ENCODE measurements around the gene SECTM1. TPM values are rescaled to one million over a fixed set of nuclear protein-coding genes. Genes with fewer than 3 reads are reported as not detected.

SECTM1 gene
- total RNA-seq, 1 donor from 2014 or later, result 3.7 TPM

- Mint-ChIP-seq H3K4me1 (ENCODE audit: low read depth) (peaks cover 15% of the 10 kb centered on the region), H3K9me3 (no peaks in the 10 kb centered on the region), H3K4me3 (ENCODE audit: low read depth) (no peak overlapping the region), H3K27ac (no peak overlapping the region), H3K36me3 (ENCODE audit: low read depth) (peaks cover 33% of the 10 kb centered on the region), H3K27me3 (ENCODE audit: low read depth) (no peaks in the 10 kb centered on the region)
- intact Hi-C loops (cut with micrococcal nuclease), result loop anchor here (1.0 kb wide), 1 partner anchor 15 kb away; no protein-coding TSS in a partner anchor
- peak; percentile 31 for DNase-seq (ENCODE audit: low spot score)
These were observed 16.7 kb downstream of the SECTM1 start for GRCh38 chr17:82316651-82317393.

- Mint-ChIP-seq H3K27me3 (ENCODE audit: low read depth) (no peaks in the 10 kb centered on the region), H3K27ac (peak overlapping the region; percentile 80), H3K36me3 (ENCODE audit: low read depth) (peaks cover 29% of the 10 kb centered on the region), H3K9me3 (no peaks in the 10 kb centered on the region), H3K4me3 (ENCODE audit: low read depth) (no peak overlapping the region), H3K4me1 (ENCODE audit: low read depth) (peaks cover 12% of the 10 kb centered on the region)
- intact Hi-C loops (cut with micrococcal nuclease), result no loop called here
- DNase-seq (ENCODE audit: low spot score), result no peak
These were observed 17.7 kb downstream of the SECTM1 start for GRCh38 chr17:82315703-82316358.

GRCh38 chr17:82314727-82315605 is 18.6 kb downstream of the SECTM1 start:
- Mint-ChIP-seq H3K4me1 (ENCODE audit: low read depth) (peaks cover 8% of the 10 kb centered on the region), H3K4me3 (ENCODE audit: low read depth) (peak overlapping the region; percentile 37), H3K27me3 (ENCODE audit: low read depth) (no peaks in the 10 kb centered on the region), H3K36me3 (ENCODE audit: low read depth) (peaks cover 29% of the 10 kb centered on the region), H3K27ac (peak overlapping the region; percentile 80), H3K9me3 (no peaks in the 10 kb centered on the region)
- intact Hi-C loops (cut with micrococcal nuclease), result no loop called here
- no peak for DNase-seq (ENCODE audit: low spot score)

- Mint-ChIP-seq H3K4me1 (ENCODE audit: low read depth) (peaks cover 8% of the 10 kb centered on the region), H3K36me3 (ENCODE audit: low read depth) (peaks cover 29% of the 10 kb centered on the region), H3K27ac (no peak overlapping the region), H3K4me3 (ENCODE audit: low read depth) (peak overlapping the region; percentile 61), H3K9me3 (no peaks in the 10 kb centered on the region), H3K27me3 (ENCODE audit: low read depth) (no peaks in the 10 kb centered on the region)
- no peak for DNase-seq (ENCODE audit: low spot score)
- intact Hi-C loops (cut with micrococcal nuclease), result no loop called here
These were observed 19.4 kb downstream of the SECTM1 start for GRCh38 chr17:82314012-82314726.

- Mint-ChIP-seq H3K9me3 (no peaks in the 10 kb centered on the region), H3K4me1 (ENCODE audit: low read depth) (peaks cover 8% of the 10 kb centered on the region), H3K4me3 (ENCODE audit: low read depth) (peak overlapping the region; percentile 61), H3K27me3 (ENCODE audit: low read depth) (no peaks in the 10 kb centered on the region), H3K36me3 (ENCODE audit: low read depth) (peaks cover 29% of the 10 kb centered on the region), H3K27ac (no peak overlapping the region)
- no peak for DNase-seq (ENCODE audit: low spot score)
- intact Hi-C loops (cut with micrococcal nuclease), result no loop called here
These were observed 20.2 kb downstream of the SECTM1 start for GRCh38 chr17:82313195-82314011.

- no peak for DNase-seq (ENCODE audit: low spot score)
- H3K27me3 Mint-ChIP-seq (ENCODE audit: low read depth), result peaks cover 3% of the 10 kb centered on the region
- H3K27ac Mint-ChIP-seq, result no peak overlapping the region
- no peak overlapping the region for H3K4me3 Mint-ChIP-seq (ENCODE audit: low read depth)
- peaks cover 29% of the 10 kb centered on the region for H3K36me3 Mint-ChIP-seq (ENCODE audit: low read depth)
- intact Hi-C loops (cut with micrococcal nuclease), result no loop called here
- no peaks in the 10 kb centered on the region for H3K9me3 Mint-ChIP-seq
- H3K4me1 Mint-ChIP-seq (ENCODE audit: low read depth), result peaks cover 10% of the 10 kb centered on the region
These were observed 21.6 kb downstream of the SECTM1 start for GRCh38 chr17:82311971-82312370.

- no peak overlapping the region for H3K27ac Mint-ChIP-seq
- peaks cover 24% of the 10 kb centered on the region for H3K36me3 Mint-ChIP-seq (ENCODE audit: low read depth)
- DNase-seq (ENCODE audit: low spot score), result no peak
- H3K4me3 Mint-ChIP-seq (ENCODE audit: low read depth), result no peak overlapping the region
- H3K27me3 Mint-ChIP-seq (ENCODE audit: low read depth), result peaks cover 3% of the 10 kb centered on the region
- H3K9me3 Mint-ChIP-seq, result no peaks in the 10 kb centered on the region
- intact Hi-C loops (cut with micrococcal nuclease), result no loop called here
- peaks cover 19% of the 10 kb centered on the region for H3K4me1 Mint-ChIP-seq (ENCODE audit: low read depth)
These were observed 22.7 kb downstream of the SECTM1 start for GRCh38 chr17:82310877-82311276.

- no peaks in the 10 kb centered on the region for H3K9me3 Mint-ChIP-seq
- peaks cover 15% of the 10 kb centered on the region for H3K36me3 Mint-ChIP-seq (ENCODE audit: low read depth)
- intact Hi-C loops (cut with micrococcal nuclease), result no loop called here
- H3K27me3 Mint-ChIP-seq (ENCODE audit: low read depth), result peaks cover 3% of the 10 kb centered on the region
- H3K4me1 Mint-ChIP-seq (ENCODE audit: low read depth), result peaks cover 18% of the 10 kb centered on the region
- H3K4me3 Mint-ChIP-seq (ENCODE audit: low read depth), result no peak overlapping the region
- H3K27ac Mint-ChIP-seq, result peak overlapping the region; percentile 2
- no peak for DNase-seq (ENCODE audit: low spot score)
These were observed 23.7 kb downstream of the SECTM1 start for GRCh38 chr17:82309656-82310570.

- H3K27me3 Mint-ChIP-seq (ENCODE audit: low read depth), result peaks cover 3% of the 10 kb centered on the region
- no peaks in the 10 kb centered on the region for H3K9me3 Mint-ChIP-seq
- H3K4me1 Mint-ChIP-seq (ENCODE audit: low read depth), result peaks cover 34% of the 10 kb centered on the region
- no peak for DNase-seq (ENCODE audit: low spot score)
- H3K27ac Mint-ChIP-seq, result peak overlapping the region; percentile 88
- intact Hi-C loops (cut with micrococcal nuclease), result loop anchor here (1.0 kb wide), 1 partner anchor 8 kb away; no protein-coding TSS in a partner anchor
- no peaks in the 10 kb centered on the region for H3K36me3 Mint-ChIP-seq (ENCODE audit: low read depth)
- H3K4me3 Mint-ChIP-seq (ENCODE audit: low read depth), result no peak overlapping the region
These were observed 27.8 kb downstream of the SECTM1 start for GRCh38 chr17:82305727-82306300.

- Mint-ChIP-seq H3K36me3 (ENCODE audit: low read depth) (no peaks in the 10 kb centered on the region), H3K27ac (peak overlapping the region; percentile 81), H3K27me3 (ENCODE audit: low read depth) (peaks cover 3% of the 10 kb centered on the region), H3K9me3 (no peaks in the 10 kb centered on the region), H3K4me1 (ENCODE audit: low read depth) (peaks cover 42% of the 10 kb centered on the region), H3K4me3 (ENCODE audit: low read depth) (no peak overlapping the region)
- intact Hi-C loops (cut with micrococcal nuclease), result no loop called here
- DNase-seq (ENCODE audit: low spot score), result no peak
These were observed 28.5 kb downstream of the SECTM1 start for GRCh38 chr17:82304826-82305726.

Data from activated T-helper 2 cell treated with anti-CD3 and anti-CD28 coated beads, Interferon-gamma antibody, Interleukin-2, Interleukin-4, amounts not matched to agents 10 μg/mL and 5 μg/mL and 100 μg/mL, durations not matched to agents 14 hours and 24 hours and 36 hours (primary cell).